GM19468 (cell line): ENCODE data around the gene NHS.

ENCODE experiments used
- ATAC-seq: cut with Tn5 transposase; IDR thresholded peaks from one replicate; pipeline ENCODE4 v1.9.1; 2021; ENCODE audit warnings: mild to moderate bottlenecking, moderate library complexity, moderate number of reproducible peaks; ENCODE audit not compliant: unreplicated experiment; ENCODE audit errors: extremely low read depth

NHS gene

DNA sequence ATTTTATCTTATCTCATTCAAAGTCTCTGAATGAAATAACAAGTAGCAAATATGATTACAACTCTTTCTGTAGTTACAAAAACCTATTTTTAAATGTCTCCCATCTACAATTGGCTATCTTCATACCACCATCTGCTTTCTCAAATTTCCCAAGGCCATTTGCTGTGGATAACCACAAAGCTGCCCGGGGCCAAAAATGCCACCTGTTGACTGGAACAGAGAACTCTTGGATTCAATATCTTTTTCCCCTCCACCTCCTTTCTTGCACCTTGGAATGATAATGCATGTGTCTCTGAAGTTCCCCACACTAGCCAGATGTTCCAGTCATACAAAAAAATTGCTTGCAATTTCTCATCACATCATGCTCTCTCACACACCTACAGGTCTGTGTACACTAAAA is 269.0 kb downstream of the NHS start:
- no peak for ATAC-seq

DNA sequence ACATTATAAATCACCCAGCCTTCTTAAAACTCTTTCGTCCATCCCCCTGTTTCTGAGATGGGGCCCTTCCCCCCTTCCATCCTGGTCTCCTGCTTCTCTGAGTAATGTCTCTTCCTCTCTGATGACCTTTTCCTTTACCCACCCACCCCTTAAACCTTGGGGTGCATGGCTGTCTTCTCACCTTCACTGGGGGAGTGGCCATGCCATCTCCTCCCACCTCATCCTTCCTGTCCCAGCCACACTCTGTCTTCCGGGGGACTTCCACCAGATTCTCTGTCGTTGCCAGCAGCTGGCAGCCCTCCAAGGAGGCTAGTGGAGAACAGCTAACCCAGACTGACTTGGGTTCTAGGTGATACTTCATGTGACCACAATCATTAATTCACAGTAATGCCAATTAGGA is 279.1 kb downstream of the NHS start:
- ATAC-seq, result no peak

DNA sequence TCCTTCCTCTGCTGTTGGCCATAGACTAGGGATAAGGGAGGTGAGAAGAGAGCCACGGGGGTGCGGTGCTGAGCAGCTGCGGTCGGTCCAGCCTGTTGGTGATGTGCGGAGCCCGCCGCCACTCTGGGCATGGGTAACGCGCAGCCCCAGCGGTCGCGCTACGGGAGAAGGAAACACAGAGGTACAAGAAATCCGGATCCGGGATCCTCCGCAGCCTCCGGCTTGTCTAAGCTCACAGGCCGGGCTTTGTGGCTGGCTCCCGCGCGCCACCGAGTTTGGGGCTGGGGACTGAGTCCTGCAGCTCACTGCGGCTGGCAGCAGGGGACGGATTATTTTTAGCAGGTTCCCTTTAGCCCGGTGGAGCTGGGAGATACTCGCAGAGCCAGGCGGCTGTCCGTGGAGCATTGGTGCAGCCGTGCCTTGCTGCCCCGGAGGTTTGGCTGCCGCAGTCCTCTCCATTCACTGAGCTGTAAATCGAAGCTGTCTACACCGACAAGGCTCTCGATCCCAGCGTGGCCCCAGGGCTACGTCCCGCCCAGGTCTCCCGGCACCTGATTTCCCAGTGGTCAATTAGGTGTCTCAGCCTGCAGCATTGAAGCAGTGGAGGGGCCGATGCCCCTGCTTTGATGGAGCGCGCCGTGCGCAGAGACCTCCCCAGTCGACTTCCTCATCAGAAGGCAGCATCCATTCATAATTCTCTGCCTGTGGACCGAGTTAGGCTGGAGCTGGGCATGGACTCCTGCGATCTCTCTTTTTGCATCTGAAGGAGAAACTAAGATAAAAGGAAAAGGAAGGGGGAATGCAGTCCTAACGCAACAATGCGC is 280.4 kb downstream of the NHS start:
- ATAC-seq, result no peak

DNA sequence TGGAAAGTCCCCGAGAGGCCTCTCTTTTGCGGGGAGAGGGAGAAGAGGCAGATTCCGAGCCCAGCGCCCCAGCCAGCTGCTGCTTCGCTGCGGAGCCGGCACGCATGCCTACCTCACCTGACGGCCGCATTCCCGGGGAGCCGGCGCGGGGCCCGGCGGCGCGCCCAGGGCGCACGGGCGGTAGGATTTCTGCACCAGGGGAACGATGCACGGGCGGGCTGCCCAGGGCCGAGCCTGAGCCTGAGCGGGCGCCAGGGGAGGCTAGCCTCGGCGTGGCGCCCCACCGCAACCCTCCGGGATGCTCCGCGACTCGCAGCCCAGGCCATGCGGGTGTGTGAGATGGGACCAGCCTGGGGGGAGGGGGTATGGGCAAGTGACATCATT is 281.0 kb downstream of the NHS start:
- no peak for ATAC-seq

DNA sequence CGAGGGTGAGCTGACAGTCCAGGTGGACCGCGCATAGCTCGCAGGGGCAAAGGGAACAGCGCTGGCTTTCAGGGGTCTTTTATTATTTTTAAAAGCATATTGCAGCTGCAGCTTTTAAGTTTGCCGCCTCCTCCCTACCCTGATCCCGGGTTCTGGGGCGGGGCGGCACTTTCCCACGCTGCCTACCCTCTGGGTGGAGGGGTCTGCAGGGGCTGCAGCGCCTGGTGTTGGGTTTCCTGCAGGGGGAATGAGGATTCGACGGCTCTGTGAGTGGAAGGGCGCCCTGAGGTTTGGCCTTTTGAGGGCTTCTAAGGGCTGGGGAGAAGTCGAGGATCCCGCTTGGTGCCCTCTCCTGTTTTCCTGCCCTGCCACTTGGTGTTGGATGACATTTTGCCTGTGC is 281.6 kb downstream of the NHS start:
- no peak for ATAC-seq

DNA sequence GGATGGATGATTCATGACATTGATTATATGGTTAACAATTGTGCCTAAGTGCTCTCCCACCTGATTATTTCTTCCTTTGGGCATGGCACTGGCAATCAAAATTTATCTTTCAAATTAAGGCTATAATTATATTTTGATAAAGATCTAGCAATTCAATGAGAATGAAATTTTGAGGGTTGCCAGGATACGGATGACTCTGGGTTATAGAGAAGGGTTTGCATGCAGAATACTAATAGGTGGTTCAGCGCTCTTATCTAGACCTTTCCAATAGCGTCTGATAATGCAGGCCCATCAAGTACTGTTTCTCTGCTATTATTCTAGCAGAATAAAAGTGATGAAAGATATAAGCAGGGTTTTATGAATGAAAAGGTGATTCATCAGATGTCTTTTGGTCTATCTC is 287.4 kb downstream of the NHS start:
- no peak for ATAC-seq

DNA sequence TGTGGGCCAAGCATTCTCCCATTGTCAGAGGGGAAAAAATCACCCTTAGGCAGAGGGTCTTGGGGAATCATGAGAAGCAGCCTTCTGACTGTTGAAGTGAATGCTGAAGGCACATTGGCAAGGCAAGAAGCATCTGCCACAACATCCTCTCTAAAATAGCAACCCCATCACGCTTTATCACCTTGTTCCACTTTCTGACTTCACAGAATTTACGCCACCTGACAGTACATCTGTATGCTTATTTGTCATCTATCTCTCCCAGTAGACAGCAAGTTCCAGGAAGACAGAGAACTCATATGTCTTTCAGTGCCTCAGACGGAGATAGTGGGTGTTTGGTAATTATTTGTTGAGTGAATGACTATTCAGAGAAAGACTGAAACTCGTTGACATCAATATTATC is 293.9 kb downstream of the NHS start:
- no peak for ATAC-seq

DNA sequence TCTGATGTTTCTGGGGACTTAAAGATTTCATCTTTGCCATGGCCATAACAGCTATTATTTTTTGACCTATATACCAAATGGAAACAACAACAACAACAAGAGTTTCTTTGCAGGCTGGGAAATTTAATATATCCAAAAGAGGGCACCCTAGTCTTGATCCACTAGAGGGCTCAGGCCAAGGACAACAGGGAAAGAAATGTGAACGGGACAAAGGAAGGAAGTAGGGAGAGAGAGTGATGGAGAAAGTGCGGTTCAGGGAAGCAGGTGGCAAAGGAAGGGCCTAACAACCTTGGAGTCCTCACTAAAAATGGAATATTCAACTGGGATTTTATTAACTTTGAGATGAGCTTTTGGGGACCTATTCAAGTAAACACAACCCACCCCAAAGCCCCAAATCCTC is 294.5 kb downstream of the NHS start:
- ATAC-seq, result no peak

DNA sequence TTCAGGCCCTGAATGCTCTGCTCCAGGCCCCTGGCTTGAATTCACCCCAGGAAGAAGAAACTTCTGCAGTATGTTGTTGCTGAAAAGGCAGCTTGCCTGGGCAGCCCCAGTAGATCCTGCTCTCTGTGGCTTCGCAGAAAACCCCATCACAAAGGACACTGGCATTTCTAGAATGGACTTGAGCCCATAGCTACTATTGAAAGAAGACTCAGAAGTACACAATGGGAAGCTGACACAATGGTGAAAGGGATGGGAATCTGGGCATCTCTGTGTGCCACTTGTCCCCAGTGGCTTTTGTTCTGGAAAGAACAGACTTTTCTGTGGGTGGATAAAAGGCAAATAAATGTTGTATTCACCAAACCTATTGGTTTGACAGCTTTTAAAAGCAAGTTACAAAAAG is 294.9 kb downstream of the NHS start:
- no peak for ATAC-seq

DNA sequence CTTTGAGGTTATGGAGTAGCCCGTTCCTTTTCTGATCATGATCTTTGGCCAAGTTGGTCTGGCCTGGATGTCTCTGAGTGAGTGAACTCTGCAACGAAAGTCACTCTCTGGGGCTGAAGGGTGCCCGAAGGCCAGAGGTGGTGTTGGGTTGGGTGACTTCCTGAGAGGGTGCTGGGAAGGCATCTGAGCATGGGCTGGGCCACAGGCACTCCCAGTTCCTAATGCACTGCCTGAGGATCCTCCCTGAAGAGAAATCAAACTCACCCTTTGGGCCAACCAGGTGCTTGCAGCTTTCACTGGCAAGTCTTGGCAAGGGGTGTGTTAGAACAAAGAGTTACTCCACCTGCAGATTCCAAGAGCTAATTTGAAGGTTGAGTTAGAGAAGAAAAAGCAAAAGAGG is 295.9 kb downstream of the NHS start:
- ATAC-seq, result no peak

DNA sequence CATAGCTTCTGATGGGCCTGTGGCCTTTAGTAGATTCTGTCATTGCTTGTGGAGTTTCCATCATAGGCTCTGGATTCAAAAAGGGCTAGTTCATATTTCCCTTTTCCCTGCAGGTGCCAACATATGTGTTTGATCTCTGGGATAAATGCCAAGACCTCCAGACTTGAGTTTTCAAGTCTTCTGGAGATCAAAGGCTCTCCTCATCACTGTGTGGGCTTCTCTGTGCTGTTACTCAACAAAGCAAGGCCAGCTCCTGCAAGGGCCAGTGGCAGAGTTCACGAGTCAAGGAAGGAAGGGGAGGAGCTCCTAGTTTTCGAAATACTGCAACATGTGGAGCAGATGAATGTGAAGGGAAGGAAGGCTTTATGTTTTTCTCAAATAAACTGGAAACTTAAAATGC is 299.6 kb downstream of the NHS start:
- ATAC-seq, result no peak

DNA sequence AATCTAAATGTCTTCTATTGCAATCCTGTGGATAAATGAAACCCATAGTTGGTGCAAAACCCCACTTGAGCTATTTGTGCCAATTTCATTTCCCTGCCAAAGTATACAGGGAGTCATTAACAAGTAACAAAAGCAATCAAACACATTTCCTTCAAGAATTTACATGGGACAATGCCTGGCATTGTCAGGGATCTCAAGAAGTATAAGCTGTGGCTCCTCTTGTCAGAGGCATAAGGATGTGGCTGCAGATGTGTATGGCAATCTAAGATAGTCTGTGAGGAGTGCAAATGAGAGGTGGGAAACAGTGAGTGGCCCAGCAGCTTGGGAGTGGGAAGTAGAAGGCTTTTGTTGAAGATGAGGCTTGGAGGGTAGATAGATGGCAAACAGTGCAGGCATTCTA is 304.3 kb downstream of the NHS start:
- no peak for ATAC-seq

DNA sequence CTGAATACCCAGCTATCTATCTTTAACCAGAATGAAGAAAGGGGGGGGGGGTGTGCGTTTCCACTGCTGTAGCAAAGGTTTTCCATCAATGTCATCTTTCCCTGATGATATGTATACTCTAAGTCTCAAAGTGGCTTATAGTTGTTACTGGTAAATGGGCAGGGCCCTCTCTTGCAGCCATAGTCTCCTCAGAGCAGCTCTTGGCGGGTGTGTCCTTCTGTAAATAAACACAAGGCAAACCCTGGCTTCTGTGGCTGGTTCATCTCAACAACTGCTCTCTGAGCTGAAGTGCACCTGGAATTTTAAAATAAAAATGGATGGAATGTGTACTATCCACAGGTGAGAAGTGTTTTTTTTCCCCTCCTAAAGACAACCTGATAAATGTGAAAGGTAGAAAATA is 304.8 kb downstream of the NHS start:
- no peak for ATAC-seq

DNA sequence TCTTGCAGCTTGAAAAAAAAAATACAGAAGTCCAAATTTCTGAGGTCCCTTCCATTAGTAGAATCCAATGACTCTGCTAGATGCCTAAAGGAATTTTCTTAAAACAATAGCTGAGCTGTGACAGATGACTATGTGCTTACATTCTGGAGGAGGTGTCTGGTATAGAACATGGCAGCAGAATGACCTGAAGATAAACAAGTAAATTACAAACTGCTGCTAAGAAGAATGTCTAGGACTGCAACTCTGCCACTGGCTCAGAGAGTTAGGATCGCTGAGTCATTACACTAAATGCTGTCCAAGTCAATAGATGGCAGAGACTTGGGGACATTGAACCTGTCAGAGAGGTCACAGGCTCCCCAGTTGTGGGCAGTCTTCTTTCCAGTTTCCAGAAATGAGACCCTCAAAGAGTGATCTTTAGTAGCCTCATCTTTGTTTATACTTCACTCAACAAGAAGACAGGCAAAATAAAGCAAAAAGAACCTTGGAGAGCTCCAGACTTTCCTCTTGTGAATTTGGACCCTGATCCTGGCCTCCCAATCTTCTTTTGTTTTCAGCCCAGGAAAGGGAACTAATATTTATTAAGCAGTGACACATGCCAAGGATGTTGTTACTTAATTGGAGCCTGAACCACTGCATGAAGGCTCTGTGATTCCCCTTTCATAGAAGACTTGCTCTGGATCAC is 305.9 kb downstream of the NHS start:
- no peak for ATAC-seq

DNA sequence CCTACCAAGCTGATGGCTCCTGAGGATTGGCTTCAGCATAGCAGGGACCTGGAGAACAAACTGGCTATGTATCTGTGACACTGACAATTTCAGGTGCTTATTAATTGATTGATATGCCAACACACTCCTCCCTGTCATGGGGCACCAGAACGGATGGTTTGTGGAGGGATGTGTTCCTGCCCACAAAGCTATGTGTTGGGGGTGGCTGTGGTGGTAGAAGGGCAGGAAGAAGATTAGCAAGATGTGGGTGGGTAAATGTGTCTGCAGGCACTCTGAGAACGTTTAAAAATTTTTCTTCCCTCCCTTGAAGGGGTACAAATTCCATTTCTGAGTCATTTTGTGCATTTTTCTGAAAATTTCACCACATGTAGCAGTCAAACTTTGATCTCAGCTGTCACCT is 307.3 kb downstream of the NHS start:
- ATAC-seq, result no peak

DNA sequence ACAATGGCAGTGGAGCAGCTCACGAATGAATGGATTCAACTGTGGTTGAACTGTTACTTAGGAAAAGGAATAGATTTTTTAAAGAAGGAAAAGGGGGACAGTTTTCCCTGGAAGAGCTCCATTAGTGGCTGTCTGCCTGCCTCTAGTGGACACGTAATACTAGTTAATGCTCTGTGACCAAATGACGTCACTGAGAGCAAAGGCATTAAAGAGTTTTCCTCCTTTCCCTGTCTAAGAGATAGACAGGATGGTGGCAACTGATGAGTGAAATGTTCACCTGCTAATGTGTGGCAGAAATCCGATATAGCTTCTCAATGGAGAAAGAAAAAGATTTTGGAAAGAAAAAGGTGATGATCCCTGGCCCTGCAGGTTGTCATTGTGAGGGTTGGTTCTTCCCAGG is 310.0 kb downstream of the NHS start:
- ATAC-seq, result no peak

DNA sequence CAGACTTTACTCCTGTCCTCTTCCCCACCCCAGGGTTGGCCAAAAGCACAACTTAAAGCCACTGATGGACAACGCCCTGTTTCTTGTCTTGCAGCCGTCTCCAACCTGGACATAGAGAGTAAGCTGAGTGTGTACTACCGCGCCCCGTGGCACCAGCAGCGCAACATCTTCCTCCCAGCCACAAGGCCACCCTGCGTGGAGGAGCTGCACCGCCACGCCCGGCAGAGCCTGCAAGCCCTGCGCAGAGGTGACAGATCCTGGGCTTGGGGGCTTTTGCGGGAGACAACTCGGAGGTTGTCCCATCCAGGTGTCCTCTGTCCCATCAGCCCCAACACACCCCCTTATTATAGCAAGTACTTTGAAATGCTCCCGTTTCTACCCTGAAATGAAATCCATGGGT is 312.6 kb downstream of the NHS start:
- ATAC-seq, result no peak

DNA sequence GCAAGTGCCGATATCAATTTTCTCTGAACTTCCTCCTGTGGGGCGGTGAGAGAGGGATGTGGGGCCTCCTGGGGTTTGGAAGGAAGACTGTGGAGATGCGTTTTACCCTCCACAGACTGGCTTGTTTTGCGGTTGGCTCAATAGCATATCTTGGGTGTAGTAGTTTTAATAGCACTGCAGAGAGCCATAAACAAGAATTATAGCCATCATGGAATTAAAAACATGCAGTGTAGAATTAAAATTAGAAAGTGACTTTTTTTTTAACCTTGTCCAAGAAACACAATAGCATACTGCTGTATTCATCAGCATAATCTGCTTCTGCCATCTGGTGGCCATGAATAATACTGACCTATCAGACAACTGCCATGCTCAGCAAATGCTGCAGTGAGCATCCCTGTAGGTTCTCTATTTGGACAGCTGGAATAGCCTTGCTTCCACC is 315.0 kb downstream of the NHS start:
- peak; percentile 68 for ATAC-seq

DNA sequence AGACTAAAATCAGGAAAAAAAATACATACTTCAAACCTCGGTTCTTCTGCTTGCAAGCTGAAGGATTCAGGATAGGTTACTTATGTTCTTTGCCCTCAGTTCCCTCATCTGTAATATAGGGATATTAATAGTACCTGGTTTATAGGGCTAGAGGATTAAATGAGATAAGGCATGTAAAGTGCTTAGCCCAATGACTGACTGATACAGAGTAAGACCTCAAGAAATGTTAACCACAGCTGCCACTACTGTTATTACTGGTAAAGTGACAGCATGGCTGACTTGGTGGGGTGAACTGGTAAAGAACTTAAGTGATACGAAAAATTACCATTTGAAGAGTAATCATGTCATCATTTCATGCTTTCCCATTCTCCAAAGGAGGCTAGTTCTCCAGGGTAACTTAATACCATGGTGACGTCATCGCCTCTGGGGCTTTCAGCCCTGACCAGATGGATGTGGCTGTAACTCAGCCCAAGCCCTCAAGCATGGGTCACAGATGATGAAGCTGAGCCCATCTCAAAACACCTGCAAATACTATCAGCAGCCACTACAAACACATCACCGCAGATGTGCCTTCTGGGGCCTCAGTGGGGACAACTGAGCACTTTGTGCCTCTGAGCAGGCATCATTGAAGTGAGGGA is 317.8 kb downstream of the NHS start:
- ATAC-seq, result no peak

DNA sequence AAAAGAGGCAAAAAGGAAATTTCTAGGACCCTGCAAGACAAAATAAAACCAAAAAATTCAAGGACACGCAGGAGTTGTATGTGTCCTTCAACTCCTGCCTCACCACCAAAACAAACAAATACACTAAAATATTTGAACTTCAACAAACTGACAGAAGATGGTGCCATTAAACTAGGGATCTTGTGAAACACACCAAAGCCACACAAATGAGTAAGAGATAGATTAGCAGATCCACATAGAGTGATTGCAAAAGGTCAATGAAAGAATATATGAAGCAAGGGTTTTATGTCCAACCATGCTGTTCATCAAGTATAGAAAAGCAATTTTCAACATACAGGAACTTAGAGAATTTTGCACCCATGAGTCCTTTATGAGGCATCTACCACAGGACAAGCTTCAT is 322.2 kb downstream of the NHS start:
- ATAC-seq, result no peak

DNA sequence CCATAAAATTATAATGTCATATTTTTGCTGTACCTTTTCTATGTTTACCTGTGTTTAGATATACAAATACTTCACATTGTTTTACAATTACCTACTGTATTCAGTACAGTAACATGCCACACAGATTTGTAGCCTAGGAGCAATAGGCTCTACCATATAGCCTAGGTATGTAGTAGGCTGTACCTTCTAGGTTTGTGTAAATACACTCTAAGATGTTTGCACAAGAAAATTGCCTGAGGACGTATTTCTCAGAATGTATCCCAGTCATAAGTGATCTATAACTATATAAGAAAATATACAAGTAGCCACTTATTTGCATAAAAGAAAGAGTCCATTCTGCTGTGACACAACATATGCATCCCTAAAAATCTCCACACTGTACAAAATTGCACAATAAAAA is 326.0 kb downstream of the NHS start:
- ATAC-seq, result no peak

DNA sequence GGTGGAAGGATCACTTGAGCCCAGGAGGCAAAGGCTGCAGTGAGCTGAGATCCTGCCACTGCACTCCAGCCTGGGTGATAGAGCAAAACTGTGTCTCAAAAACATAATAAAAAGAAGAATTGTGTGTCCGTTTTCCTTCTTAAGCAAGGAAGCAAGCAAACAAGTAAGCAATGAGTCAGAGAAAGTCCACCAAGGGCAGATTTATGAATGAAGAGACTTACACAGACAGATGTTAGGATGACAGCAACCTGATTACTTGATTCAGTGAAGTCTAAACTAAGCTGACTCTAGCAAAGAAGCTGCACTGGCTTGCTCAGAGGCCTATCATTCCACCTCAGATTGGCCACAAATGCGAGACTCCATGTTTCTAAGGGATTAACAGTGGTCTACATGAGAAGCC is 328.2 kb downstream of the NHS start:
- no peak for ATAC-seq
